Neural progenitor cell (in vitro differentiated cells): Measurements from ENCODE around the gene PCCA. TPM values are rescaled to one million over a fixed set of nuclear protein-coding genes. Genes with fewer than 3 reads are reported as not detected.

Experiments used
- DNase-seq: peaks from one replicate; pipeline ENCODE4 v3.0.0-alpha.2; 2016; ENCODE audit warnings: low spot score
- H2AFZ ChIP-seq: fragments of 200-600 bp; sonication (generic); replicated peaks from 2 replicates; pipeline ENCODE4 v1.6.1; 2016; ENCODE audit warnings: antibody characterized with exemption
- H3F3A ChIP-seq: fragments of 200-600 bp; sonication (generic); 2 replicates; pipeline ENCODE4 v1.6.1; 2016; ENCODE audit warnings: antibody characterized with exemption, low read depth
- H3K27ac ChIP-seq: fragments of 200-600 bp; sonication (generic); 2 replicates; pipeline ENCODE4 v1.5.1; 2016; ENCODE audit warnings: mild to moderate bottlenecking
- H3K27me3 ChIP-seq: fragments of 200-600 bp; sonication (generic); 2 replicates; pipeline ENCODE4 v1.6.1; 2016; ENCODE audit warnings: mild to moderate bottlenecking, moderate library complexity
- H3K36me3 ChIP-seq: fragments of 200-600 bp; sonication (generic); 2 replicates; pipeline ENCODE4 v1.5.1; 2016
- H3K4me1 ChIP-seq: fragments of 200-600 bp; sonication (generic); 2 replicates; pipeline ENCODE4 v1.6.1; 2016; ENCODE audit warnings: mixed run types
- H3K4me2 ChIP-seq: fragments of 200-600 bp; sonication (generic); 2 replicates; pipeline ENCODE4 v1.6.1; 2016
- H3K4me3 ChIP-seq: fragments of 200-600 bp; sonication (generic); 2 replicates; pipeline ENCODE4 v1.5.1; 2016
- H3K79me2 ChIP-seq: fragments of 200-600 bp; sonication (generic); 2 replicates; pipeline ENCODE4 v1.6.1; 2016; ENCODE audit warnings: low read depth
- H3K9ac ChIP-seq: fragments of 200-600 bp; sonication (generic); 2 replicates; pipeline ENCODE4 v1.6.1; 2016
- H3K9me3 ChIP-seq: fragments of 200-600 bp; sonication (generic); 2 replicates; pipeline ENCODE4 v1.5.1; 2016; ENCODE audit warnings: low read depth
- H4K20me1 ChIP-seq: fragments of 200-600 bp; sonication (generic); 2 replicates; pipeline ENCODE4 v1.6.1; 2016; ENCODE audit warnings: low read depth
- H3K27ac Mint-ChIP-seq: 3 replicates; pipeline ENCODE4 v1.8.0; 2021; ENCODE audit warnings: mixed read lengths
- H3K27me3 Mint-ChIP-seq: 2 replicates; pipeline ENCODE4 v1.8.0; 2022; ENCODE audit warnings: low read depth, mild to moderate bottlenecking, inconsistent platforms, moderate library complexity, mixed read lengths; ENCODE audit not compliant: insufficient read depth
- H3K36me3 Mint-ChIP-seq: 3 replicates; pipeline ENCODE4 v1.8.0; 2021; ENCODE audit warnings: mixed read lengths
- H3K4me1 Mint-ChIP-seq: 3 replicates; pipeline ENCODE4 v1.8.0; 2021; ENCODE audit warnings: mixed read lengths
- H3K4me3 Mint-ChIP-seq: 3 replicates; pipeline ENCODE4 v1.8.0; 2021; ENCODE audit warnings: mild to moderate bottlenecking, moderate library complexity, mixed read lengths
- H3K9me3 Mint-ChIP-seq: 3 replicates; pipeline ENCODE4 v1.8.0; 2020; ENCODE audit warnings: mixed read lengths
- CTCF ChIP-seq: fragments of 200-600 bp; sonication (generic); IDR thresholded peaks from 2 replicates; pipeline ENCODE4 v1.5.1; 2017; ENCODE audit warnings: antibody characterized with exemption, mild to moderate bottlenecking
- EZH2 ChIP-seq: fragments of 200-600 bp; sonication (generic); IDR thresholded peaks from 2 replicates; pipeline ENCODE4 v1.6.1; 2017; ENCODE audit warnings: antibody characterized with exemption, mild to moderate bottlenecking, moderate library complexity
- EZH2phosphoT487 ChIP-seq: fragments of 200-600 bp; sonication (generic); IDR thresholded peaks from 2 replicates; pipeline ENCODE4 v1.6.1; 2017; ENCODE audit warnings: antibody characterized with exemption
- total RNA-seq: library from RNA; depleted of rRNA; stranded (reverse); fragments of >200 nt; gene quantifications from 2 replicates; pipeline ENCODE4 v1.2.3, GENCODE V29; 2015; ENCODE audit warnings: low replicate concordance

PCCA gene
- total RNA-seq, 1 donor from 2014 or later, result 60.6 TPM

GRCh38 chr13:100511466-100511865, 422.6 kb downstream of the PCCA start:
- Histone ChIP-seq H3K9ac (no peak overlapping the region), H4K20me1 (no peaks in the 10 kb centered on the region), H3K79me2 (peaks cover 3% of the 10 kb centered on the region), H3K36me3 (no peaks in the 10 kb centered on the region), H3K27me3 (no peaks in the 10 kb centered on the region), H3K4me2 (no peak overlapping the region), H3K27ac (no peak overlapping the region), H3K9me3 (no peaks in the 10 kb centered on the region), H3K4me3 (no peak overlapping the region), H2AFZ (no peak overlapping the region), H3F3A (peaks cover 40% of the 10 kb centered on the region), H3K4me1 (peaks cover 57% of the 10 kb centered on the region)
- Mint-ChIP-seq H3K4me3 (no peak overlapping the region), H3K27ac (no peak overlapping the region), H3K27me3 (peaks cover 5% of the 10 kb centered on the region), H3K9me3 (no peaks in the 10 kb centered on the region), H3K36me3 (peaks cover 3% of the 10 kb centered on the region), H3K4me1 (peaks cover 78% of the 10 kb centered on the region)
- TF ChIP-seq EZH2 (no peak), EZH2phosphoT487 (no peak), CTCF (no peak)
- DNase-seq, result no peak

GRCh38 chr13:100512422-100512821, 423.5 kb downstream of the PCCA start:
- H3K27ac ChIP-seq, result no peak overlapping the region
- no peak for DNase-seq
- Mint-ChIP-seq H3K9me3 (no peaks in the 10 kb centered on the region), H3K36me3 (peaks cover 5% of the 10 kb centered on the region), H3K4me3 (peak overlapping the region; percentile 25), H3K27me3 (peaks cover 5% of the 10 kb centered on the region), H3K27ac (peak overlapping the region; percentile 81), H3K4me1 (peaks cover 81% of the 10 kb centered on the region)
- H3K4me3 ChIP-seq, result no peak overlapping the region
- no peak overlapping the region for H2AFZ ChIP-seq
- H4K20me1 ChIP-seq, result no peaks in the 10 kb centered on the region
- TF ChIP-seq EZH2 (no peak), CTCF (no peak), EZH2phosphoT487 (no peak)
- peaks cover 40% of the 10 kb centered on the region for H3F3A ChIP-seq
- no peaks in the 10 kb centered on the region for H3K9me3 ChIP-seq
- no peaks in the 10 kb centered on the region for H3K27me3 ChIP-seq
- H3K4me2 ChIP-seq, result no peak overlapping the region
- peaks cover 61% of the 10 kb centered on the region for H3K4me1 ChIP-seq
- peaks cover 3% of the 10 kb centered on the region for H3K79me2 ChIP-seq
- no peak overlapping the region for H3K9ac ChIP-seq
- no peaks in the 10 kb centered on the region for H3K36me3 ChIP-seq

GRCh38 chr13:100513171-100513570, 424.3 kb downstream of the PCCA start:
- peak overlapping the region; percentile 12 for H3K4me2 ChIP-seq
- H3K9ac ChIP-seq, result no peak overlapping the region

More at GRCh38 chr13:100513171-100513570, 424.3 kb downstream of the PCCA start:
- peaks cover 39% of the 10 kb centered on the region for H3F3A ChIP-seq
- peak overlapping the region; percentile 81 for H3K27ac Mint-ChIP-seq
- no peak overlapping the region for H3K4me3 ChIP-seq
- H3K27ac ChIP-seq, result no peak overlapping the region
- no peaks in the 10 kb centered on the region for H3K36me3 ChIP-seq
- H3K27me3 Mint-ChIP-seq, result peaks cover 2% of the 10 kb centered on the region
- peaks cover 67% of the 10 kb centered on the region for H3K4me1 ChIP-seq
- H3K9me3 Mint-ChIP-seq, result no peaks in the 10 kb centered on the region
- H2AFZ ChIP-seq, result no peak overlapping the region
- H3K4me1 Mint-ChIP-seq, result peaks cover 86% of the 10 kb centered on the region
- H3K36me3 Mint-ChIP-seq, result peaks cover 5% of the 10 kb centered on the region
- peaks cover 3% of the 10 kb centered on the region for H3K79me2 ChIP-seq
- no peak for DNase-seq
- TF ChIP-seq EZH2phosphoT487, result no peak
- no peak for TF ChIP-seq EZH2
- TF ChIP-seq CTCF, result no peak
- no peaks in the 10 kb centered on the region for H3K9me3 ChIP-seq
- H4K20me1 ChIP-seq, result no peaks in the 10 kb centered on the region
- no peak overlapping the region for H3K4me3 Mint-ChIP-seq
- no peaks in the 10 kb centered on the region for H3K27me3 ChIP-seq
